WERI-Rb-1 (cell line): ENCODE measurements around the gene DHRS7B.
"Not testable (repeated sequence)": the region's sequence is repeated elsewhere in the genome, so short reads cannot be mapped to it uniquely, and the experiment has no call there.

Experiments used
- DNase-seq: peaks from one replicate; pipeline ENCODE4 v3.0.0-alpha.2; 2020
- H3K27ac ChIP-seq: fragments of 250-450 bp; sonication (Bioruptor Pico); 2 replicates; pipeline ENCODE4 v1.5.1; 2020; ENCODE audit warnings: mild to moderate bottlenecking, moderate library complexity
- H3K27me3 ChIP-seq: fragments of 250-450 bp; sonication (Bioruptor Pico); 2 replicates; pipeline ENCODE4 v1.5.1; 2021; ENCODE audit warnings: mild to moderate bottlenecking, low read depth, moderate library complexity; ENCODE audit not compliant: insufficient read depth, severe bottlenecking
- H3K36me3 ChIP-seq: fragments of 250-450 bp; sonication (Bioruptor Pico); 2 replicates; pipeline ENCODE4 v1.5.1; 2020; ENCODE audit warnings: mild to moderate bottlenecking, moderate library complexity
- H3K4me3 ChIP-seq: 2 replicates; pipeline ENCODE4 v1.5.1; 2011; ENCODE audit warnings: low read depth, mild to moderate bottlenecking, control low read depth, low read length
- H3K9me3 ChIP-seq: fragments of 250-450 bp; sonication (Bioruptor Pico); 2 replicates; pipeline ENCODE4 v1.5.1; 2021; ENCODE audit warnings: mild to moderate bottlenecking, moderate library complexity; ENCODE audit not compliant: severe bottlenecking
- CTCF ChIP-seq: IDR thresholded peaks from 2 replicates; pipeline ENCODE4 v1.5.1; 2011; ENCODE audit warnings: low read depth, mild to moderate bottlenecking, control low read depth, inconsistent platforms, low read length

Gene DHRS7B

DNA sequence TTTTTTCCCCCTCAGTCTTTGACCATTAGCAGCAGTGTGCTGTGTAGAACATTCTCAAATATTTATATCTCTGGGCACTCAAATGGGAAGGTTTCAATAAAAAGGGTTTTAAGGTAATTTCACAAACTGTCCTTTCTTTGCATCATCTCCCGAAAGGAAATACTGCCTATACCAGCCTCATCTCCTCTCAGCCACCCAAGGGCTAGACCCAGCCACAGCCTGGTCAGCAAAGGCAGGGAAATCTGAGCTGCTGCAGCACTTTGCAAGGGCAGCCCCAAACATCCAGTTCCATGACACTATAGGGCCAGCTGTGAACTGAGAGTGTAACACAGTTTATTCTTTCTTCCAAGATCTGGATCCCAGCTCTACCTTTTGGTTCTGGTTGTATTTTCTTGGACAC, 58.3 kb downstream of the DHRS7B start:
- H3K27ac ChIP-seq: no peak overlapping the region
- H3K27me3 ChIP-seq: no peaks in the 10 kb centered on the region
- no peaks in the 10 kb centered on the region for H3K36me3 ChIP-seq
- no peak overlapping the region for H3K4me3 ChIP-seq
- H3K9me3 ChIP-seq: no peaks in the 10 kb centered on the region
- TF ChIP-seq CTCF: no peak
- no peak for DNase-seq

DNA sequence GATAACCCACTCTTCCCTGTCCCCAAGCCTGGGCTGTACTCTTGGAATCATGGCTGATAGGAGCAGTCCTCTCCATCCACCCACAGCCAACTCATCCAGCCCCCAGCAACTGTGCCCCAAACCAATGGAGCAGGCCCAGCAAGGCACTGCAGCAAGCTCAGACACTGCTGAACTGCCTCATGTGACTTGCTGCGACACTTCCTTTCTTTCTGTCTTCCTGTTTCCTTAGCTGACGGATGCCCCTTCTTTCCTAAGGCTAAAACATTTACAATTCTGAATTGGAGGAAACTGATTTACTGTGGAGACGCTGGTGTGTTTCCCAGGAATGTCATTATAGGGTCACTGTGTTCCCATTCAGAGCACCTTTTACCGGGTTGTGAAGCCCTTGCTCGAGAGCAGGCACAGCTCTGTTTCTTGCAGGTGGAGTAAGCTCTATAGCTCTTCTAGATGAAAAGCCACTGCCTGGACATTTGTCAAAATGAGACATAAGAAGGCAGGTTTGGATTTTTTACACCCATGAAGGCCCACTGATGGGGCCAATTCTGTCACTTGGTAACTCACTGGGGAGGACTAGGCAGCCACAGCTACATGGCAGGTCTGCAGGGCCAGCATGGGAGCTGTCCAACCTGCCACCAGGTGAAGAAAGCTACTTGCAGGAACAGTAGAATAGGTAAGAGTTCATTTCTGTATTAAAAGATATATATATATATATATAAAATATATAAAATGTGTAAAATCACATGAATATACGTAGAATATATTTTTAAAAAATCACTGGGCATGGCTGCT, 59.8 kb downstream of the DHRS7B start:
- no peak for TF ChIP-seq CTCF
- no peak overlapping the region for H3K27ac ChIP-seq
- H3K4me3 ChIP-seq: no peak overlapping the region
- H3K27me3 ChIP-seq: no peaks in the 10 kb centered on the region
- no peak for DNase-seq
- no peaks in the 10 kb centered on the region for H3K9me3 ChIP-seq
- H3K36me3 ChIP-seq: no peaks in the 10 kb centered on the region

DNA sequence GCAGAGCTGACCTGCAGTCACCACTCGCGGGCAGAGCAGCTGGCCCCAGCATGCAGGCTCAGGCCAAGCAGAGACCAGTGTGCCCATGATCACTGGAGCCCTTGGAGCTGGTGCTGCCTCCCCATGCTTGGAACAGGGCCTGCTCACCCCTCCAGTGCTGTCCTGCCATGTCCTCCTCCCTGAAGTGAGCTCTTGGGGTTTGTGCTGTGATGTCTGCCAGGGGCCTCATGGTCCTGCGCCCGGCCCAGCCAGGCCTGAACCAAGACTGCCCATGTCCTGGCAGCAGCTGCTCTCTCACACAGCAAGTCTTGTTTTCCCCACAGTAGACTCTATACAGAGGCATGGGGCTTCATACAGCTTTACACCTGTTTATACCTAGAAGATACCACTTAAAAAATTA, 62.6 kb downstream of the DHRS7B start:
- DNase-seq: no peak
- no peak overlapping the region for H3K27ac ChIP-seq
- no peak for TF ChIP-seq CTCF
- H3K27me3 ChIP-seq: no peaks in the 10 kb centered on the region
- H3K9me3 ChIP-seq: no peaks in the 10 kb centered on the region
- H3K4me3 ChIP-seq: no peak overlapping the region
- peaks cover 6% of the 10 kb centered on the region for H3K36me3 ChIP-seq

DNA sequence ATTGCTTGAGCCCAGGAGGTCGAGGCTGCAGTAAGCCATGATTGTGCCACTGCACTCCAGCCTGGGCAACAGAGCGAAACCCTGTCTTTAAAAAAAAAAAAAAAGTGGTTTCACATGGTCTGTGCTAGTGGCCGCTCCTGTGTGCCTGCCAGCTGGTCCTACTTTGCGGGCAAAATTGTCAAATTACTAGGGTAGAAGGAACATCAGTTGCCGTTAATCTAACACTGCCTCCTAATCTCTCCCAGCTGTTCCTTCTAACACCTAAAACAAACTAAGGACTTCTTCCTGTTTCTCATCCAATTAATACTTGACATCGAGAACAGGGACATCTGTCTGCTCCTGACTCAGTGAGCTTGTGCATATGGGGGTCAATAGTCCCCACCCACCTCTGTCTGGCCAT, 63.3 kb downstream of the DHRS7B start:
- peaks cover 6% of the 10 kb centered on the region for H3K36me3 ChIP-seq

DNA sequence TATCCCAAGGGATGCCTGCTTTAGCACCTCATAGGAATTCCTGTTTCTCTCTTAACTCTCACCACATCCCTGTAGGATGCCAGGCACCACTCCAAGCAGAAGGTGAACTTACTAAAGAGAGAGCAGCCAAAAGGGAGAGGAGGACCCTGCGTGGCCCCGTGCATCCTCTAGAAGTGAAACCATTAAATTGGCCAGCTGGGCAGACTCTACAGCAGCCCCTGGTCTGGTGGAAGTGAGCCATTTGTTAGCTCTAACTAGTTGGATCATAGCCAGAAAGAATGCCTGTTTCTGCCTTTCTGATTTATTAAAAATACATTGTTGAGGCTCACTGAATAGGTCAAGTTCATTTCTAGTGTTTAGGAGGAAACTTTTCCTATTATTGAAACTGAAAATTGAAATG, 64.9 kb downstream of the DHRS7B start:
- Histone ChIP-seq H3K9me3 (no peaks in the 10 kb centered on the region), H3K27ac (no peak overlapping the region), H3K27me3 (no peaks in the 10 kb centered on the region), H3K36me3 (peaks cover 10% of the 10 kb centered on the region), H3K4me3 (no peak overlapping the region)
- TF ChIP-seq CTCF: no peak
- DNase-seq: no peak

More for the DNA sequence above, 63.3 kb downstream of the DHRS7B start:
- DNase-seq: no peak
- no peaks in the 10 kb centered on the region for H3K27me3 ChIP-seq
- H3K4me3 ChIP-seq: no peak overlapping the region
- TF ChIP-seq CTCF: no peak
- no peak overlapping the region for H3K27ac ChIP-seq
- no peaks in the 10 kb centered on the region for H3K9me3 ChIP-seq

DNA sequence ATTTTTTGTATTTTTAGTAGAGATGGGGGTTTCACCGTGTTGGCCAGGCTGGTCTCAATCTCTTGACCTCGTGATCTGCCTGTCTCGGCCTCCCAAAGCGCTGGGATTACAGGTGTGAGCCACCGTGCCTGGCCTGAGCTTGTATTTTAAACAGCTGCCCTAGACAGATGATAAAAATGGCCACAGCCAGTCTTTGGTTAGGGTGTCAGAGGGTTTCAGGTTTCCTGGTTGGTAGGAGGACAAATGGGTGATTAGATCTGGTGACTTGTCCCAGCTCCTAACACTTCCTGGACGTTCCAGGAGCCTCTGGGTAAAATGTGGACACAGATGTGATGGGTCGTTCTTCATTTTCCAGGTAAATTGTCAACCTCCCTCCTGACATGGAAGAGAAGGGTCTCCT, 65.7 kb downstream of the DHRS7B start:
- DNase-seq, H3K4me3 ChIP-seq: not testable (repeated sequence)
- H3K36me3 ChIP-seq: peaks cover 15% of the 10 kb centered on the region

More for the DNA sequence above, 65.7 kb downstream of the DHRS7B start:
- H3K27ac ChIP-seq, H3K27me3 ChIP-seq, H3K9me3 ChIP-seq: not testable (repeated sequence)
